Kidney epithelial cell (primary cell): ENCODE data around the gene PLP2. TPM values are rescaled to one million over a fixed set of nuclear protein-coding genes. Genes with fewer than 3 reads are reported as not detected.

ENCODE experiments used
- DNase-seq: peaks from one replicate; pipeline ENCODE4 v3.0.0-alpha.2; 2010; ENCODE audit warnings: low read depth
- H3K27me3 ChIP-seq: 2 replicates; pipeline ENCODE4 v1.6.0; 2011; ENCODE audit warnings: low read length; ENCODE audit not compliant: control insufficient read depth, insufficient read depth
- H3K36me3 ChIP-seq: 2 replicates; pipeline ENCODE4 v1.5.1; 2011; ENCODE audit warnings: low read length; ENCODE audit not compliant: control insufficient read depth, insufficient read depth
- H3K4me3 ChIP-seq: 2 replicates; pipeline ENCODE4 v1.5.1; 2011; ENCODE audit warnings: low read depth, mild to moderate bottlenecking, control low read depth, low read length
- total RNA-seq: library from RNA; depleted of rRNA; stranded (reverse); fragments of >200 nt; gene quantifications from 2 replicates; pipeline ENCODE4 v1.2.3, GENCODE V29; 2015
- TF ChIP-seq, protein P1 (sequence below): IDR thresholded peaks from 2 replicates; pipeline ENCODE4 v1.5.1; 2011; ENCODE audit warnings: mild to moderate bottlenecking, moderate library complexity, low read length, control low read depth, inconsistent platforms; ENCODE audit not compliant: insufficient read depth, poor library complexity, severe bottlenecking

PLP2 gene
- total RNA-seq, 1 donor from 2014 or later: 82.6 TPM

DNA sequence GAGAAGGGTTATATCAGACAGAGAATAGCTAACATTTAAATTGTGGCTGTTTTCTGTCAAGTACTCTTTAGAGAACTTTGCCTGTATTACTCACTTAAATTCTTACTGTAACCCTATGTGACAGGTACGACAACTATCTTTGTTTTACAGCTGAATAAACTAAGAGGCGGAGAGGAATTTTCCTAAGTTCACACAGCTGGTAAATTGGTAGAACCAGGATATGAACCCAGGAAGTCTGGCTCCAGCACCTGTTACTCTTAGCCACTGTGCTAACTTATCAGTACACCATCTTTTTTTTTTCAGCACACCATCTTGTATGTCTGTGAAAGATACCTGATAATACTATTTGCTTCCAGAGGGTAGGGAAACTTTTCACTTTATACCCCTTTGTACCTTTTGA lies 30.3 kb downstream of the PLP2 start:
- H3K27me3 ChIP-seq: peaks cover 5% of the 10 kb centered on the region
- TF ChIP-seq, protein P1, sequence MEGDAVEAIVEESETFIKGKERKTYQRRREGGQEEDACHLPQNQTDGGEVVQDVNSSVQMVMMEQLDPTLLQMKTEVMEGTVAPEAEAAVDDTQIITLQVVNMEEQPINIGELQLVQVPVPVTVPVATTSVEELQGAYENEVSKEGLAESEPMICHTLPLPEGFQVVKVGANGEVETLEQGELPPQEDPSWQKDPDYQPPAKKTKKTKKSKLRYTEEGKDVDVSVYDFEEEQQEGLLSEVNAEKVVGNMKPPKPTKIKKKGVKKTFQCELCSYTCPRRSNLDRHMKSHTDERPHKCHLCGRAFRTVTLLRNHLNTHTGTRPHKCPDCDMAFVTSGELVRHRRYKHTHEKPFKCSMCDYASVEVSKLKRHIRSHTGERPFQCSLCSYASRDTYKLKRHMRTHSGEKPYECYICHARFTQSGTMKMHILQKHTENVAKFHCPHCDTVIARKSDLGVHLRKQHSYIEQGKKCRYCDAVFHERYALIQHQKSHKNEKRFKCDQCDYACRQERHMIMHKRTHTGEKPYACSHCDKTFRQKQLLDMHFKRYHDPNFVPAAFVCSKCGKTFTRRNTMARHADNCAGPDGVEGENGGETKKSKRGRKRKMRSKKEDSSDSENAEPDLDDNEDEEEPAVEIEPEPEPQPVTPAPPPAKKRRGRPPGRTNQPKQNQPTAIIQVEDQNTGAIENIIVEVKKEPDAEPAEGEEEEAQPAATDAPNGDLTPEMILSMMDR: no peak
- H3K4me3 ChIP-seq: no peak overlapping the region
- no peak for DNase-seq
- H3K36me3 ChIP-seq: no peaks in the 10 kb centered on the region

DNA sequence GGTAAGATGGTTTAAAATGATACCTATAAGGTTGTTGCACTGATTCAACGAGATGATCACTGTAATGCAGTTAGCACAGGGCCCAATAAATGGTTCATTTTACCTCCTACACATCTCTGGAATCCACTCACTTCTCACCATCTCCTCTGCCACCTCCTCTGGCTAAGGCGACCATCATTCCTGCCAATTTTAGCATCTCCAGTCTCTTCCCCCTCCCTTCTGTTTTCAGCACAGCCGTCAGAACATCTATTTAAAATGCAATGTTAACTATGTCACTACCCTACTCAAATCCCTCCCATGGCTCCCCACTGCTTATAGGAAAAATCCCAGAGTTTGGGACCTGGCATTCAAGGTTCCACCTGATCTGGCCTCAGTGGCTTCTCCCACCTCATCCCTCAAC lies 31.8 kb downstream of the PLP2 start:
- DNase-seq: no peak
- no peak overlapping the region for H3K4me3 ChIP-seq
- no peaks in the 10 kb centered on the region for H3K36me3 ChIP-seq
- H3K27me3 ChIP-seq: peaks cover 3% of the 10 kb centered on the region
- TF ChIP-seq, protein P1: no peak

DNA sequence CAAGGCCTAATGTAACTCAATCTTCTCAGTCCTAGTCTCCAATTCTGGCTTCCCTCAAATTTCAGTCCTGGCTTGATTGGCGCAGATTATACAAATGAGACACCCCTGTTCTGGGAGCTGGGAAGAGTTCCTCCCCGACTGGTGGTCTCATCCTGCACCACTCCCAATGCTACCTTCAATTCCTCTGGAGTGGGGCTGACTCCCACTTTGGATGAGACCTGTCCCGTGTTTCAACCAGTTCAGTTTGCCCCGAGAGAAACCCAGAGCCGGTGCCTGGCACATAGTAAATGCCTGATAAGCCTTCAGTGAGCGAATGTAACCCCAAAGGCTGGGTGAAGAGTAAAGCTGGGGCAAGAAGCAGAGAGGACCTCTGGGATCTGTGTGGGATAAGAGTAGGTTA lies 32.3 kb downstream of the PLP2 start:
- Histone ChIP-seq H3K4me3 (no peak overlapping the region), H3K36me3 (no peaks in the 10 kb centered on the region), H3K27me3 (peaks cover 3% of the 10 kb centered on the region)
- DNase-seq: no peak
- TF ChIP-seq, protein P1: no peak

DNA sequence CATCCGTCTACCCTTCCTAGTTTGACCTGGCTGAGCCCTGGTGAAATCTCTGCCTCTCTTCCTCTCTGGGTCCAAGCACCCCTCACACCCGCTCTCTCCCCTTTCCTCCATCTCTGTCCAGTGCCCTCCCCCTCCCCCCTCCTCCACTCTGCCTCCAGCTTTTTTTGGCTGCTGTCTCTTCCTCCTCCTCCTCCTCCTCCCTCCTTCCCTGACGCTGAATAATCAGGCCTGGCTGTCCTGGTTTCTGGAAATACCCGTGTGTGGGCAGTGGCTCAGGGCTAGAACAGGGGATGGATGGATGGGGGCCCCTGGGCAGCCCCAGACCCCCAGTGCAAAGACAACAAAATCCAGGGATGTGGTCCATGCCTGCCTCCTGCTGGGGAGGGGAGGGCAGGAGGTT lies 33.0 kb downstream of the PLP2 start:
- no peak overlapping the region for H3K4me3 ChIP-seq

DNA sequence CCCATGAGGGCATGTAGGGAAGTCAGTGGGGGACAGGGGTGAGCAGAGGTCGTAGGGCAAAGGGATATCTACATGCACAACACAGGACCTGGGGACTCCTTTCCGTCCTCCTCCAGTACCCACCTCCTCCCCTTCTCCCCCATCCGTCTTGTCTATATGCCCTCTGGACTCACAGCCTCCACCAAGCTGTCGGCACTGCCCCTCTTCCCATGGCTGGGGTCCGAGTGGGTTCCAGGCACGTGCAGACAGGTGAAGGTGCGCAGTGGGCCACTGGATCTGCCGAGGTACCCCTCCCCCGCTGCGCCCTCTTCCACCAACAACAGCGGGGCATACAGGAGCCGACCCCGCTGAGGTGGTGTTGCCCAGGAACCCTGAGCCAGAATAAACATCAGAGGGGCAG lies 33.7 kb downstream of the PLP2 start:
- H3K27me3 ChIP-seq: no peaks in the 10 kb centered on the region
- H3K4me3 ChIP-seq: no peak overlapping the region
- DNase-seq: no peak
- TF ChIP-seq, protein P1: no peak
- H3K36me3 ChIP-seq: no peaks in the 10 kb centered on the region

More for the DNA sequence above, 33.0 kb downstream of the PLP2 start:
- Histone ChIP-seq H3K36me3 (no peaks in the 10 kb centered on the region), H3K27me3 (no peaks in the 10 kb centered on the region)
- no peak for DNase-seq
- TF ChIP-seq, protein P1: no peak

DNA sequence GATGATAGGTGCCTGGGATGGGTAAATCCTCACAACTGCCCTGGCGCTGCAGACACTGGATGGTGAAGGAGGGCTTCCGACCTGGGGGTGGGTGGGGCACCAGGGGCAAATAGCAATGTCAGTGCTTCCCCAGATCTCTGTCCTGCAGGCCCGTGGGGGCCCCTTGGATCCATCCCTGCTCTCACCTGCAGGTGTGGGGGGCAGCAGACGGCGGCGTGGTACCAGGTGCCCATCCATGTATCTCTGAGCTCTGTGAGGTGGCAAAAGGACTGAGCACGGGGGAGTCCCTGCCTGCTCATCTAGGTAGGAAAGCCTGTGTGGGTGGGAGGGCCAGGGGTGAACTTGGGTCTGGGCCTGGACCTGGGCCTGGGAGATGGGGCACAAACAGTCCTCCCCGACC lies 34.8 kb downstream of the PLP2 start:
- H3K27me3 ChIP-seq: no peaks in the 10 kb centered on the region
- TF ChIP-seq, protein P1: no peak
- H3K36me3 ChIP-seq: no peaks in the 10 kb centered on the region
- H3K4me3 ChIP-seq: no peak overlapping the region
- DNase-seq: no peak
